ENCODE measurements around the gene CBX8. TPM values are rescaled to one million over a fixed set of nuclear protein-coding genes. Genes with fewer than 3 reads are reported as not detected.
A peak's percentile ranks its signal among the peaks of the same experiment; 100 is the strongest.

Gene CBX8
- total and polyA plus RNA-seq, 2 of the 13 experiments (the other 11 are each of a cell fraction or from before 2014, with no cell fraction given) = 0.34 to 12.6 TPM

DNA sequence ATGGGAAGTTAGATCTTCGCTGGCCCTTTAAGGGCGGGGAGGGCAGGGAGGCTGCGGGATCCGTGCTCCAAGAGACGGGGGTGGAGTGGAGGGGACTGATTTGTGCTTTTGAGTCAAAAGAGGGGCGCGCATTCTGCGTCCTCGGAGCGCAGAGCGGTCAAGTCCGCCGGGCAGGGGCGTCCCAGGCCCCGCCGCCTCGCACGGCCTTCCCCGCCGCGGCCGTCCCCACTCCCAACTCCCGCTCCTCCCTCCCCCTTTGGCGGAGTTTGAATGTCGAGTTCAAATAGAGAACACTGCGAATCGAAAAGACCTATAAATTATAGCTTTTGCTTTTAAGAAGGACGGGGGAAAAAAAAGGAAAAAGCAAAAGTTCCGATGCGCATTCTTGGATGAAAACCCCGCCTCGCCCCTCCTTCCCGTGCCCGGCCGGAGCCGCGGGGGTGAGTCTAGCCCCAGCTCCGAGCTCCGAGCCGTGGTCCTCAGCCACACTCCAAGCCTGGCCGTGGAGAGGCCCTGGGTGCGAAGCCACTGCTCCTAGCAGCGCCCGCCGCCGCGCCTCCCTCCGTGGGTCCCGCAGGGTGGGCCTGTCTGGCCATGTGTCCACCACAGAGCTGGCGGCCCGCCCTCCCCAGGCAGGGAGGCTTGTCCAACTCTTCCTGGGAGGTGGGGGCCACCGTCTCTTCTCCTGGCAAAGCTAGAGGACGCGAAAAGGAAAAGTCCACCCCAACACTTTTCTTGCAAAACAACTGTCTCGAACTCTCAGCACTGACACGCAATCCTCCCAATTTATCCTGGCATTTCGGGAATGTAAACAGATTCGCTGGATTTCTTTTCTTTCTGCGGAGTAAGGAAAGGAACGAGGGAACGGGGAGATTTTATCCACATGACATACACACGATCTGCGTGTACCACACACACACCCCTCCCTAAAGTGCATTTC lies 3.6 kb downstream of the CBX8 start (continued):
- TF ChIP-seq CENPT (CRISPR knock-in tag; IDR thresholded peaks at IDR 0.05; ENCODE audit: low read depth) = no peak
- TF ChIP-seq MLLT10 (CRISPR knock-in tag; IDR thresholded peaks at IDR 0.05) = no peak
- peak; percentile 89 for TF ChIP-seq ZC3H13 (CRISPR knock-in tag; IDR thresholded peaks at IDR 0.05)
- TF ChIP-seq ELF3 (CRISPR knock-in tag; IDR thresholded peaks at IDR 0.05) = no peak
- no peak for TF ChIP-seq RNF2 (conservative IDR thresholded peaks at IDR 0.05; ENCODE audit: low read depth)
- TF ChIP-seq ZFY (CRISPR knock-in tag; IDR thresholded peaks at IDR 0.05) = no peak
- no peak for TF ChIP-seq ZNF737 (CRISPR knock-in tag; IDR thresholded peaks at IDR 0.05; ENCODE audit: borderline replicate concordance)
- TF ChIP-seq NFATC3 (CRISPR knock-in tag; IDR thresholded peaks at IDR 0.05) = no peak
- TF ChIP-seq RBM22 (optimal IDR thresholded peaks at IDR 0.05; ENCODE audit: low read length) = peak; percentile 62
- TF ChIP-seq JUNB (CRISPR knock-in tag; IDR thresholded peaks at IDR 0.05; ENCODE audit: borderline replicate concordance) = no peak
- TF ChIP-seq MTA1 (CRISPR knock-in tag; IDR thresholded peaks at IDR 0.05; ENCODE audit: borderline replicate concordance) = no peak
- TF ChIP-seq ATM (IDR thresholded peaks at IDR 0.05; ENCODE audit: borderline replicate concordance) = no peak
- no peak for TF ChIP-seq PTBP1 (IDR thresholded peaks at IDR 0.05; ENCODE audit: low read depth, low read length, poor library complexity, severe bottlenecking)
- TF ChIP-seq, protein P1, sequence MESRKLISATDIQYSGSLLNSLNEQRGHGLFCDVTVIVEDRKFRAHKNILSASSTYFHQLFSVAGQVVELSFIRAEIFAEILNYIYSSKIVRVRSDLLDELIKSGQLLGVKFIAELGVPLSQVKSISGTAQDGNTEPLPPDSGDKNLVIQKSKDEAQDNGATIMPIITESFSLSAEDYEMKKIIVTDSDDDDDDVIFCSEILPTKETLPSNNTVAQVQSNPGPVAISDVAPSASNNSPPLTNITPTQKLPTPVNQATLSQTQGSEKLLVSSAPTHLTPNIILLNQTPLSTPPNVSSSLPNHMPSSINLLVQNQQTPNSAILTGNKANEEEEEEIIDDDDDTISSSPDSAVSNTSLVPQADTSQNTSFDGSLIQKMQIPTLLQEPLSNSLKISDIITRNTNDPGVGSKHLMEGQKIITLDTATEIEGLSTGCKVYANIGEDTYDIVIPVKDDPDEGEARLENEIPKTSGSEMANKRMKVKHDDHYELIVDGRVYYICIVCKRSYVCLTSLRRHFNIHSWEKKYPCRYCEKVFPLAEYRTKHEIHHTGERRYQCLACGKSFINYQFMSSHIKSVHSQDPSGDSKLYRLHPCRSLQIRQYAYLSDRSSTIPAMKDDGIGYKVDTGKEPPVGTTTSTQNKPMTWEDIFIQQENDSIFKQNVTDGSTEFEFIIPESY (CRISPR knock-in tag; IDR thresholded peaks at IDR 0.05) = 0 out of 2 replicates have a peak, but pooled peaks have one; percentile 7
- no peak for TF ChIP-seq HIVEP1 (CRISPR knock-in tag; IDR thresholded peaks at IDR 0.05)
- no peak for TF ChIP-seq ZNF143 (CRISPR knock-in tag; IDR thresholded peaks at IDR 0.05)
- TF ChIP-seq HOXD1 (CRISPR knock-in tag; IDR thresholded peaks at IDR 0.05) = no peak
- TF ChIP-seq ZNF720 (CRISPR knock-in tag; IDR thresholded peaks at IDR 0.05) = no peak
- TF ChIP-seq, protein P2, sequence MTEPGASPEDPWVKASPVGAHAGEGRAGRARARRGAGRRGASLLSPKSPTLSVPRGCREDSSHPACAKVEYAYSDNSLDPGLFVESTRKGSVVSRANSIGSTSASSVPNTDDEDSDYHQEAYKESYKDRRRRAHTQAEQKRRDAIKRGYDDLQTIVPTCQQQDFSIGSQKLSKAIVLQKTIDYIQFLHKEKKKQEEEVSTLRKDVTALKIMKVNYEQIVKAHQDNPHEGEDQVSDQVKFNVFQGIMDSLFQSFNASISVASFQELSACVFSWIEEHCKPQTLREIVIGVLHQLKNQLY (CRISPR knock-in tag; IDR thresholded peaks at IDR 0.05) = no peak
- TF ChIP-seq ZNF24 (IDR thresholded peaks at IDR 0.05) = no peak
- TF ChIP-seq NFE2 (CRISPR knock-in tag; IDR thresholded peaks at IDR 0.05) = no peak
- no peak for TF ChIP-seq ZNF292 (CRISPR knock-in tag; IDR thresholded peaks at IDR 0.05; ENCODE audit: borderline replicate concordance, low read depth)
- TF ChIP-seq NR2F1 (CRISPR knock-in tag; IDR thresholded peaks at IDR 0.05) = no peak
- no peak for TF ChIP-seq ETV6 (CRISPR knock-in tag; conservative IDR thresholded peaks at IDR 0.05)
- TF ChIP-seq RFXANK (CRISPR knock-in tag; IDR thresholded peaks at IDR 0.05) = no peak
- no peak for TF ChIP-seq ZSCAN25 (CRISPR knock-in tag; IDR thresholded peaks at IDR 0.05)
- no peak for TF ChIP-seq ZNF557 (CRISPR knock-in tag; IDR thresholded peaks at IDR 0.05)
- TF ChIP-seq, protein P3, sequence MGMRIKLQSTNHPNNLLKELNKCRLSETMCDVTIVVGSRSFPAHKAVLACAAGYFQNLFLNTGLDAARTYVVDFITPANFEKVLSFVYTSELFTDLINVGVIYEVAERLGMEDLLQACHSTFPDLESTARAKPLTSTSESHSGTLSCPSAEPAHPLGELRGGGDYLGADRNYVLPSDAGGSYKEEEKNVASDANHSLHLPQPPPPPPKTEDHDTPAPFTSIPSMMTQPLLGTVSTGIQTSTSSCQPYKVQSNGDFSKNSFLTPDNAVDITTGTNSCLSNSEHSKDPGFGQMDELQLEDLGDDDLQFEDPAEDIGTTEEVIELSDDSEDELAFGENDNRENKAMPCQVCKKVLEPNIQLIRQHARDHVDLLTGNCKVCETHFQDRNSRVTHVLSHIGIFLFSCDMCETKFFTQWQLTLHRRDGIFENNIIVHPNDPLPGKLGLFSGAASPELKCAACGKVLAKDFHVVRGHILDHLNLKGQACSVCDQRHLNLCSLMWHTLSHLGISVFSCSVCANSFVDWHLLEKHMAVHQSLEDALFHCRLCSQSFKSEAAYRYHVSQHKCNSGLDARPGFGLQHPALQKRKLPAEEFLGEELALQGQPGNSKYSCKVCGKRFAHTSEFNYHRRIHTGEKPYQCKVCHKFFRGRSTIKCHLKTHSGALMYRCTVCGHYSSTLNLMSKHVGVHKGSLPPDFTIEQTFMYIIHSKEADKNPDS (CRISPR knock-in tag; IDR thresholded peaks at IDR 0.05) = no peak
- no peak for TF ChIP-seq ZNF709 (CRISPR knock-in tag; IDR thresholded peaks at IDR 0.05)

Measured in HepG2 (cell line).